Measurements from ENCODE around the gene SPNS3.

SPNS3 gene

GRCh38 chr17:4485676-4486646, 52.2 kb downstream of the SPNS3 start:
- no peak for TF ChIP-seq CTCF (IDR thresholded peaks at IDR 0.05; ENCODE audit: low read depth, low read length)
- H3K4me3 ChIP-seq (ENCODE audit: low read depth, low read length), result no peak overlapping the region
- in situ Hi-C loops (cut with HindIII; ENCODE audit: low sequenced_read_pairs), result no loop called here
- no peak for DNase-seq (ENCODE audit: low read depth, low spot score)

- DNase-seq (ENCODE audit: low read depth, low spot score), result no peak
- H3K4me3 ChIP-seq (ENCODE audit: low read depth, low read length), result no peak overlapping the region
- in situ Hi-C loops (cut with HindIII; ENCODE audit: low sequenced_read_pairs), result no loop called here
- no peak for TF ChIP-seq CTCF (IDR thresholded peaks at IDR 0.05; ENCODE audit: low read depth, low read length)
Observed at GRCh38 chr17:4487296-4487695, 53.6 kb downstream of the SPNS3 start.

GRCh38 chr17:4487820-4488716, 54.3 kb downstream of the SPNS3 start:
- no peak overlapping the region for H3K4me3 ChIP-seq (ENCODE audit: low read depth, low read length)
- no peak for DNase-seq (ENCODE audit: low read depth, low spot score)
- TF ChIP-seq CTCF (IDR thresholded peaks at IDR 0.05; ENCODE audit: low read depth, low read length), result no peak
- in situ Hi-C loops (cut with HindIII; ENCODE audit: low sequenced_read_pairs), result no loop called here

- no peak for DNase-seq (ENCODE audit: low read depth, low spot score)
- TF ChIP-seq CTCF (IDR thresholded peaks at IDR 0.05; ENCODE audit: low read depth, low read length), result no peak
- in situ Hi-C loops (cut with HindIII; ENCODE audit: low sequenced_read_pairs), result no loop called here
- no peak overlapping the region for H3K4me3 ChIP-seq (ENCODE audit: low read depth, low read length)
Observed at GRCh38 chr17:4488989-4489595, 55.4 kb downstream of the SPNS3 start.

GRCh38 chr17:4490109-4490591, 56.4 kb downstream of the SPNS3 start:
- in situ Hi-C loops (cut with HindIII; ENCODE audit: low sequenced_read_pairs), result no loop called here
- no peak for TF ChIP-seq CTCF (IDR thresholded peaks at IDR 0.05; ENCODE audit: low read depth, low read length)
- no peak overlapping the region for H3K4me3 ChIP-seq (ENCODE audit: low read depth, low read length)
- no peak for DNase-seq (ENCODE audit: low read depth, low spot score)

GRCh38 chr17:4490637-4491061, 56.9 kb downstream of the SPNS3 start:
- in situ Hi-C loops (cut with HindIII; ENCODE audit: low sequenced_read_pairs), result no loop called here
- no peak for TF ChIP-seq CTCF (IDR thresholded peaks at IDR 0.05; ENCODE audit: low read depth, low read length)
- no peak for DNase-seq (ENCODE audit: low read depth, low spot score)
- no peak overlapping the region for H3K4me3 ChIP-seq (ENCODE audit: low read depth, low read length)
